GM21447 (cell line): Measurements from ENCODE around the gene ARHGEF28.

Experiments
- ATAC-seq: cut with Tn5 transposase; IDR thresholded peaks from one replicate; pipeline ENCODE4 v1.9.1; 2021; ENCODE audit not compliant: unreplicated experiment

The ARHGEF28 gene

DNA sequence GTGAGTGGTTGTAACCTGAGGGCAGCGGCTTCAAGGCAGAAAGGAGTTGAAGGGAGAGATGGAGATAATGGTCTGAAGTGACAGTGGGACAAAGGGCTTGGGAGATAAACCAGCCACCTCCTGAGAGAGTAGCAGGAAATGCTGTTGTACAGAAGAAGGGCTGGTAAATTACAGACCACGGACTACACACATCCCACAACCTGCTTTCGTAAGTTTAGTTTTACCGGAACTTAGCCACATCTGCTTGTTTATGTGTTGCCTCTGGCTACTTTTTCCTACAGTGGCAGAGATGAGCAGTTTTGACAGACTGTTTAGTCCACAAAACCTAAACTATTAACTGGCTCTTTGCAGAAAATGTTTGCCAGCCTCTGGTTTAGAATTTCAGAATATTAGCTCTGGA is 269.5 kb downstream of the ARHGEF28 start:
- ATAC-seq, result no peak

DNA sequence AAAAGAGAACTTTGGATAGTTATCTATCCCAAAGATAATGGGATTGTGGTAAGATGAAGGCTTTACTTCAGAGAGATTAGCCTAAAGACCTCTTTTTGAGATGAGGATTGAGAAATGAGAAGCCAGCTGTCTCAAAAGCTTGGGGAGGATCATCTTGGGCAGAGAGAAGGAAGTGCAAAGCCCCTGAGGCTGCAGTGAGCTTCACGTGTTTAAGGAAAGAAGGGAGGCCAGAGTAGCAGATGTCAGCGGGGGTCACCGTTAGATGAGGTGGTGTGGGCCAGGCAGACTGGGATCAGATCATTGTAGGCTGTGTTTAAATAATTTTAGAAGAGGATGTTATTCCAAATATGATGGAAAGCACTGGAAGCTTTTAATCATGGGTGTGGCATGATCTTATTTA is 270.1 kb downstream of the ARHGEF28 start:
- ATAC-seq, result no peak

DNA sequence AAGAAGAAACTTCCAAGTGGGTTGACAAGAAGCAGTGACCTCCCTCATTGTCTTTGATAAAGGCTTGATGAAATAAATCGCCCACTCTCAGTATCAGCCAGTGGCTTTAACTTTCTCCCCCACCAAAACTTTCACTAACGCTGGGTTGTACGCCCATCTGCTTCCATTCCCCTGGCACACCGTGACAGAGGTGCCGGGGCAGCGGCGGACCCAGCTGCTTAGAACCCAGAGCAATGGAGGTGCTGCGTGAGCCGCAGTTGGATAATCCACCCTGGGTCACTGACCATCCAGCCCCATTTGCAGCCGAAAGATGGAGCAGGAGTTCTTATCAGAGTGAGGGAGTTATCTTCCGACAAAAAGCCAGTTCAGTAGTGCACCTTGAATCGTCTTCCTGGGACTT is 270.7 kb downstream of the ARHGEF28 start:
- no peak for ATAC-seq

DNA sequence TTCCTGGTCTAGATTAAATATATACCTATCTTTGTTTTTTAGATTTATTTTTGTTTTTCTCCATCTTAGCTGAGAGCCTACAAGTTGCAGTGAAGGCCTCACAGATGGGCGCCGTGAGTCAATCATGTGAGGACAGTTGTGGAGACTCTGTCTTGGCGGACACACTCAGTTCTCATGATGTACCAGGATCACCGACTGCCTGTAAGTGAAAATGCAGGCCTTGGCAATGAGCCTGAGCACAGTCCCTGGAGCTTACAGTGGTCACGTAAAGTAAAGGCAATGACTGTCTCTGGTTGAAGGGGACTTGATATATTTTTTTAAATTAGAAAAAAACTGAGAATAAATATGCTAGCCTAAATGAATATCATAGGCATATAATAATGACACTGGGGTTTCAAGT is 271.9 kb downstream of the ARHGEF28 start:
- ATAC-seq, result no peak

DNA sequence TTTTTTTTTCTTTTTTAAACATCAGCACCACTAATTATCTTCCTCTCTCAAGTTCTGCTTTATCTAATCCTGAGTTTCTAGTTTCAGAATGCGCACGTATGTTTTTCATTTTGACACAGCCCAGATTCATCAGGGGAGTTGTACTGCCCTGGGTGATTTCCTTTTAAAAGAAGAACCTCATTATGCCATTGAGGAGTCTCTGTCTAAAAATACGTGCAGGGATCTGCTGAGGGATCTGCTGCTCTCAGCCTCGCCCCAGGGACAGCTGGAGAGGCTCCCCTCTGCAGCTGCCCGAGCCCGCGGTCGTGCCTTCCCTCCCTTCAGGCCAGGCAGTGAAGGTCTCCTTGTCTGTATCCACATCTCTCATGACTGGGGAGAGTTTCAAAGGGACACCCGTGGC is 273.1 kb downstream of the ARHGEF28 start:
- peak; percentile 88 for ATAC-seq

DNA sequence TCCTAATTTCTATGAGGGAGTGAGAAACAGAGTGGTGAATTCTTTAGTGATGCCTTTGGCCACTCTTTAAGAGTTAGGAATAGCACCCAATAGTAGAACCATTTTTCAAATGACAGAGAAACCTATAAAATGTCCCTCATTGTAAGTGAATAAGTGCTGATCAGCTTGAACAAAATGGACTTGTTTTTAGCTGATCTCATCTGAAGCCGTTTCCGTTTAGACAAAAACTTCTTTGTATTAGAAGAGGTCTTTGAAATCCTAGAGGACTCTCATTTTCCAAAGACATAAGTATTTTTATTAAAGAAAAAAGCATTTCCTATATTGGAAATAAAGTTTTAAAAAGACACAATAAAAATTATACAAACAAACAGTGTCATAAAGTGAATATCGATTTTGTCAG is 273.9 kb downstream of the ARHGEF28 start:
- no peak for ATAC-seq

DNA sequence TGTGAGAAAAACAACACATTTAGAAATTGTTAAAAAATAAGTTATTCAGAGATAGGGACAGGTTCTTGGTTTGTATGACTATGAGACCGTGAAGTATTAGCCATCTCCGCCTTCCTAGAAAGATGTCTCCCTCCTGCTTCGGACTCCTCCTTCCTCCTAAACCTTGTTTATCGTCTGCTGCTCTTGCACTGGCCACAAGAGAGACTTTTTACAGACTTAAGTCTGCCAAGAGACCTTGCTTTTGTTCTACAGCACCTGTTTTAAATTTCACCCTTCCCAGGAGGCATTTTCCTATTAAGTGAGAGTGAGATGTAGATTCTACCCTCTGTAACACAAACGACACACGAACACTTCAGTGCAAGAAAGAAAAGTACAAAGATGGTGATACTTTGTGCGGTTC is 274.6 kb downstream of the ARHGEF28 start:
- no peak for ATAC-seq

DNA sequence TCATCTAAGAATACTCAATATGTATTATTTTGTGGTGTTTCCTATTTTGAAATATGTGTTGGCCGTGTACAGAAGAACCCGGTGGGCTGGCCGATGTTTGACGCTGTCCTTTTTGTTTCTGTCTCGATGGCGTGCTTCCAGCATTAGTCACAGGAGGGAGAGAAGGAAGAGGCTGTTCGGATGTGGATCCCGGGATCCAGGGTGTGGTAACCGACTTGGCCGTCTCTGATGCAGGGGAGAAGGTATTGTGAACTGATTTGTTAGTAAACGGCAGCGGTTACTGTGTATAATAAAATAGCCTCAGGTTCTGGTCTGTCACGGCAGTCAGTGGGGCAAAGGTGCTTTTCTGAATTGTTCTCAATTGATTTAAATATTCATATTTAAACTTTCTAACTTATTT is 275.0 kb downstream of the ARHGEF28 start:
- ATAC-seq, result no peak

DNA sequence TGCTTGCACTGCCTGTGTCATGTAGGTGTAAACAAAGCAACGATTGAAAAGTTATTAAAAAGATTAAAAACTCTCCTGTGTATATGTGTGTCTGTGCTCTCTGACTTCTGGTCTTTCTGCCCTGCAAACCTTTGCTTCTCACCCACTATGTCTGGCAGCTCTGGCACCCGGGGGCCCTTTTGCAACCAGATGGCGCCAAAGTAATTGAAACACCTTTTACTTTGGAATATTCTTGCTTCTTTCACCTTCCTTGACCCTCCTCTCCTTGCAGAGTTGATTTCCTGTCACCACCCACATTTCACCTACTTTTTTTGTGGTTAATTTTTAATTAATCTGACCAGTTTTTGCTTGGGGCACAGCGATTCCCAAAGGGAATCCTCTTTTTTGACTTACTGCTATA is 275.5 kb downstream of the ARHGEF28 start:
- ATAC-seq, result no peak

DNA sequence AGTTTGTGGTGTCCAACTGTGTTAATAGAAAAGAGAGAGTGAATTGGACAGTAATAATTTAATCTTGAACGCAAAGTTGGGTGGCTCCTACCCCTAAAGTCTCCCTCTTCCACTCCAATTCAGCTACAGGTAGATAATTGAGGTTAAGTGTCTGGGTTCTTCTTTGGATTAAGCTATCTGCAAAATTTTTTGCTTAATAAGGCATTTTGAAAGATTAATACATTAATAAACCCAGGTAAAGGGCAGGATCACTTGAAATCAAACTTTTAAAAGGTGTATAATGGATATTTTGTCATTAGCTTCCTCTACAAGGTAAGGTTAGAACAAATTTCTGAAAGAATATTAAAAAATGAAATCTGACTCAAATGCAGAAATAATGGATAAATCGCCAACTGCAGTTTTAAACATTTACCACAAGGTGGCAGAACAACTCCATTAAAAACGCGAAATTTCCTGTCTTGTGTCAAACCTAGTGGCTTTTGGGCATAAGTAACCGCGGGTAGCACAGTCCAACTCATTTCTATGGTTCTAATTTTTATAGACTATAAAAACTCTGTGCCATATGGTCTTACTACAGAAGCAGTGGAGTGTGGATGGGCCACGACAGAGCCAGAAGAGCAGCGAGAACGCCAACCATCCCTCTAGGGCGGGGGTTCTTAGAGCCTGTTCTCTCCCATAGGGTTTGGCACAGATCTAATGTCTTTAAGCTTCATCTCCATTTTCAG is 276.5 kb downstream of the ARHGEF28 start:
- ATAC-seq, result no peak

DNA sequence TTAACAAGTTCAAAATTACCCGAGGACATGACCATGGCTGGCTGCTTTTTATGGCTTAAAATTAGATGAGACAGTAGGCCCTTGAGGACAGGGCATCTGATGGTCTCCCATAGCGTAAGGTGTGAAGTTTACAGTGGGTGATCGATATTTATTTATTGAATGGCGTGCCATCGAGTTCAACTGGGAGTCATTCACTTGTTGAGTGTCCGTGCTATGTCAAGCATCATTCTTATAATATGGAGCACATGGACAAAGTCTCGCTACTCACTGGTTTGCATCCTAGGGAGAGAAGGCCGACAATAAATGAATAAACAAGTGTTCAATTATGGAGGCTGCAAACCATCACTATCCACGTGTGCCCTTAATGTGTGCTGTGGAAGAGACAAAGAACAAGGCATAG is 277.2 kb downstream of the ARHGEF28 start:
- no peak for ATAC-seq

DNA sequence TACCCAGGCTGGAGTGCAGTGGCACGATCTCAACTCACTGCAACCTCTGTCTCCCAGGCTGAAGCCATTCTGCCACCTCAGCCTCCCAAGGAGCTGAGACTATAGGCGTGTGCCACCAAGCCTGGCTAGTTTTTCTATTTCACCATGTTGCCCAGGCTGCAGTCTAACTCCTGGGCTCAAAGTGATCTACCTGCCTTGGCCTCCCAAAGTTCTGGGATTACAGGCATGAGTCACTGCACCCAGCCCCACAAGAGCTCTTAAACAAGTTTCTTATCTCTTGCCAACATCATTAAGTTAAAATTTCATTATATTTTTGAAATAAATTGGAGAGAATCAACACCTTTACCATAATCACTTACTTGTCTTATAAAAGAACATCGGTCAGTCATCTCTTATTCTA is 280.3 kb downstream of the ARHGEF28 start:
- no peak for ATAC-seq

DNA sequence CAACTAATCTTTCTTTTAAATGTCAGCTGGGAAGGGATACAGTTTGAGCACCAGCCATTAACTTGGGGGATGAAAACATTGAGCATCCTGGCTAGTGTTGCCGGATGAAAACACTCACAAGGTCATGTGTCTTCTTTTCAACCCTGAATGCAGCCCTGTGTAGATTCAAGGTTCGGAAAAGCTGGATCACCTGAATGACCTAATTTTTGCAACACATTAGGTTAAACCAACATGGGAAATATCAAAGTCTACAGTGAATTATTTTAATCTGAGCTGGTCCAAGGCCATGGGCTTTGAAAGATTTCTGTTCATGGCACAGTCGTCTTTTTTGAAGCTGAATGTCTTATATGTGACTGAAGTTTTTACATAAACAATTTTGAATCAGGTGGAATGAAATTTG is 281.2 kb downstream of the ARHGEF28 start:
- ATAC-seq, result no peak

DNA sequence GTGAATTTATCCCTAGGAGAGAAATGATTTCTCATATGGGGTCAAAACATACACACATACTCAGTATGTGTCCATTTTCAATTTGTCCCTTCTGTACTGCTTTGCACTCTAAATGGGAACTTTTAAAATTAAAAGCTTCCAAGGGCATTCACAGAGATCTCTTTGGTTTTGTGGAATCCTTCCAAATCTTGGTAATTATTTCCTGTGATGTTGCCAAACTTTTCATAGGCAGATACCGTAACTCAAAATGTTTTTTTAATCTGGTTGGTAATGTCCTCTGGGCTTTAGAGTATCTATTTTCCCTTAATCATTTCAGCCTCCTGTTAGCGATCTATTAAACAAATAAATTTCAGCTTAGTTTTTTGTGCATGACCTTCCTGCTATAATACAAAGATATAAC is 282.4 kb downstream of the ARHGEF28 start:
- no peak for ATAC-seq

DNA sequence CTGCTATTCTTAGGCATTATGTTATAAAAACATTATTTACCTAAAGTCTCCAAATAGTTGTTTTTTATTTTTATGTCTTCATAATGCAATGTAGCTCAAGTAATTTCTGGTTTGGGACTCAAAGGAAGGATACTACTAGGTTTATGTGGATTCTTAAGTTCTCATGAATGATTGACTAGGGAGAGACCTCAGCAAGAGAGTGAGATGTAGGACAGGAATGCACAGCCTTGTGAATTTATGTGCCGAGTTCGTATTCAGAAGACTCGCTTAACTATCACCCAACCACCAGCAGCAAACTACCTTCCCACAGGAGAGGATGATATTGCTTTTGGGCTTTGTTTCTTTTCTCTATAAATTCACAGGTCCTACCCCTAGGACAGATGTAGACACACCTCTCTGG is 282.9 kb downstream of the ARHGEF28 start:
- ATAC-seq, result no peak

DNA sequence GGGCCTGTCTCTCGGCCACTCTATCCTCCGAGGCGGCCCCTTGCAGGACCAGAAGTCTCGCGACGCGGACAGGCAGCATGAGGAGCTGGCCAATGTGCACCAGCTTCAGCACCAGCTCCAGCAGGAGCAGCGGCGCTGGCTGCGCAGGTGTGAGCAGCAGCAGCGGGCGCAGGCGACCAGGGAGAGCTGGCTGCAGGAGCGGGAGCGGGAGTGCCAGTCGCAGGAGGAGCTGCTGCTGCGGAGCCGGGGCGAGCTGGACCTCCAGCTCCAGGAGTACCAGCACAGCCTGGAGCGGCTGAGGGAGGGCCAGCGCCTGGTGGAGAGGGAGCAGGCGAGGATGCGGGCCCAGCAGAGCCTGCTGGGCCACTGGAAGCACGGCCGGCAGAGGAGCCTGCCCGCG is 283.5 kb downstream of the ARHGEF28 start:
- no peak for ATAC-seq

DNA sequence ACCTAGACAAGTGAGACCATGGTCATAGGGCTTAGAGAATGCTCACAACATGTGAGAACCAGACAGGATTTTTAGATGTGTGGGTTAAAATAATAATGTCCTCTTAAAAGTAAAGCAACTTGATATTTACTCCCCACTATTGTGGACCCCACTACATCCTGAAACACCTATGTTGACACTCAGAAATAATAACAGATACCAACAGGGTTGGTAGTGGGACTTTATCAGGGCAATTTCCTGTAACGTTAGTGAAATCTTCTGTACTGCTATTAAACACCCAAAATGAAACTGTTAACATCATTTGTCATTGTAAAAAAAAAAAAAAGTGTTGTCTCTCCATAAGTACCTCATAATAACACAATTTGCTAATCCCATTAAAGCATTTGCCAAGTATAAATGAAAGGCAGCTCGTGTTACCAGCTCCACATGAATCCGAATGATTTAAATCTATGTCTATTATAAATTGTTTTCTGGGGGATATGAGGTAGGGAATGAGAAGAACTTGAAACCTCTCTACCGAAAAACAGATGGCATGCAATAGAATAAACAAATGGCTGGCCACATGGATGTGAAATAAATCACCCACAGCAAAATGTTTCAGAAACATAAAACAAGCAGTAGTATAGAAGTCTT is 285.9 kb downstream of the ARHGEF28 start:
- no peak for ATAC-seq

DNA sequence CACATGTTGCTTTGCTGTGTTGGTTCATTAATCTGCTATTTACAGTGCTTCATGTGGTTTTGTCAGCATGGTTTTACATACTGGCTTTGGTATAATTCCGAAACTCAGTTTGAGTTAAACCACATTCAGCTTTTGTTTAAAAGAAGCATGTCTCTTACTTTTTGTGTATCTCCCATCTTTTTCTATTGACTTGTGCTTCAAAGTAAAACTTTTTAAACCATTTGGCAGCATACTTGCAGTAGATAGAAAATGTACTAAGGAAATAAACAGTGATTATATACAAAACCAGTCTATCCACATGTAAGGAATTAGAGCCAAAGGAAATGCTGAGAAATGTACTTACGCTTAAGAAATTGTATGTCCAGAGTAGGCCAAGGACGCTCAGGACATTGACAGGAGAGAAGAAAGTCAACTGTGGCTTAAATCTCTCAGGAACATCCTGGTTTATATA is 286.9 kb downstream of the ARHGEF28 start:
- ATAC-seq, result no peak

DNA sequence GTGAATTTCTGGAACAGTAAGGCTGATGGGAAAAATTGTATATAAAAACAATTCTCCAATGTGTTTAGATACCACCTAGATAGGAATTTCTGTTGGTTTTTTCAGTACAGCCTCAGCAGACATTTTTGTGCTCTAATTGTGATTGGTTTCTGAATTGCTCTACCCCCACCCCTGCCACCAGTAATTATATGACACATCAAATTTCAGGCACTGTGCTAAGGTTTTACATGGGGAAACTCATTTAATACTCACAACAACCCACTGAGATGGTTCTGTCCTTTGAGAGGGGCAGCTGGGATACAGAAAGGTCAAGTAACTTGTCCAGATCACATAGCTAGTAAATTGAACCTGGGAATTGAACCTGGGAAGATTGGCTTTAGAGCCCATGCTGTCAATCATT is 288.0 kb downstream of the ARHGEF28 start:
- ATAC-seq, result no peak

DNA sequence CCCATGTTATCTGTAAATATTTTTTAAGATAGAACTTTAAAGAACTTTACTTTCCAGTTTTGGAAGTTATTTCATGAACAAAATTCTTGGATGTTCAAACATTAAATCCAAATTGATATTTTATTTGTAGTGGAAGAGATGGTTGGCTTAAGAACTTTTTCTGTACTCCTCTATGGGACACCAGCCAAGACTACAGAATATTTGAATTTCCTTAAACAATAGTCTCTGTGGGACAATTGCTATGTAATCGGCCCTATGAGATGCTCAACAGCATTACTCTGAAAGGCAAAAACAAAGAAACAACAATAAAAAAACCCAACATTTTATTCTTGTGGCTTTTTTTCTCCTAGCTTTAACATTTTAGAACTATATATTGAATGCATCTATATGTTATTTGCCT is 289.3 kb downstream of the ARHGEF28 start:
- no peak for ATAC-seq

DNA sequence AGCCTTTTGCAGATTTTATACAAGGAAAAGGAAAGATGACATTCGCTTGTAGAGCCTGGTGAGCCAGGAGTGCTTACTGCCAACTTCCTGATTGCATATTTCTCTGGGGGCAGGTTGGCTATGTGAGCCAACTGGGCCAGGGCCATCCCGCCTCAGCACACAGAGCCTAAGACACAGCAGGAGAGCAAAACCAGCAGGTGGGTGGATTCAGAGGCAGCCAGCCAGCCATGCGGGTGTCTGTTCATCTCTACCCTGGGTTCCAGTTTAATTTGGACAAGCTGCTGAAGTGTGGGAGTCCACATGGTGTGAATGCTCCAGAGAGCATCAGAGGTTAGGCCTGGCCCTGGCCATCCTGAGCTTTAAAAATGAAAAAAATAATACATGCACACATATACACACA is 291.4 kb downstream of the ARHGEF28 start:
- no peak for ATAC-seq

DNA sequence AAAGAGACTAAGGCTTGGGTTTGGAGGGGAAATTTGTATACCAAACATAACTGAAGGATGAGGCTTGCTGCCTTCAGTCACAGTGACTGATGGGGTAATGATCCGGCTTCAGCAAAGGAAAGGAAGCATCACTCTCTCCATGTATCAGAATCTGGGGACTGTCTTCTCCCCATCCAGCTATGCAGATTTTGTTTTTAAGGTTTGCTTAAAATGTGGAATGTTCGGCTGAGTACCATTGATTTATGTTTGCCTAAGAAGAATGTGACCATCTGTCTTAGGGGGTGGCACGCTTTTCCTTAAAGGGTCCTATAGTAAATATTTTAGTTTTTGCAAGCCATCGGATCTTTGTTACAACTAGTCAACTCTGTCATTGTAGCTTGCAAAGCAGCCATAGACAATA is 291.9 kb downstream of the ARHGEF28 start:
- ATAC-seq, result no peak

DNA sequence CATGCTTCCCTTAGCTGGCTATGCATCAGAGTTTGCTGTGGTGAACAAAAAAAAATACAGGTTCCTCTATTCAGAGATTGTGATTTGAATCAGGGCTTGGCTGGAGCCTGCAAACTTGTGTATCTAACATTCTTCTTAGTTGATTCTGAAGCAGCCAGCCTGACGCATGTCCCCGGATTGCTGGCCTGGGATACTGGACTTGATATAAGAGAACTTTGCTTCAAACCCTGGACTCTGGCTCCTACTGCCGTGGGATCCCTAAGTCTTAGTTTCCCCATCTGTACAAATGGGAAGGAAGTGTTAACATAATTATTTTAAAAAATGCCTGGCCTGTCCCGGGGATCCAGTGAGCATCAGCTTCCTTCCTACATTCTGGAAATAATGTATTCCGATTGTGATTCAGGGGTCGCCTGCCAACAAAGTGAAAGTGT is 292.8 kb downstream of the ARHGEF28 start:
- ATAC-seq, result no peak
